ENCODE measurements around the gene GSK3B.

- TF ChIP-seq, protein P1, sequence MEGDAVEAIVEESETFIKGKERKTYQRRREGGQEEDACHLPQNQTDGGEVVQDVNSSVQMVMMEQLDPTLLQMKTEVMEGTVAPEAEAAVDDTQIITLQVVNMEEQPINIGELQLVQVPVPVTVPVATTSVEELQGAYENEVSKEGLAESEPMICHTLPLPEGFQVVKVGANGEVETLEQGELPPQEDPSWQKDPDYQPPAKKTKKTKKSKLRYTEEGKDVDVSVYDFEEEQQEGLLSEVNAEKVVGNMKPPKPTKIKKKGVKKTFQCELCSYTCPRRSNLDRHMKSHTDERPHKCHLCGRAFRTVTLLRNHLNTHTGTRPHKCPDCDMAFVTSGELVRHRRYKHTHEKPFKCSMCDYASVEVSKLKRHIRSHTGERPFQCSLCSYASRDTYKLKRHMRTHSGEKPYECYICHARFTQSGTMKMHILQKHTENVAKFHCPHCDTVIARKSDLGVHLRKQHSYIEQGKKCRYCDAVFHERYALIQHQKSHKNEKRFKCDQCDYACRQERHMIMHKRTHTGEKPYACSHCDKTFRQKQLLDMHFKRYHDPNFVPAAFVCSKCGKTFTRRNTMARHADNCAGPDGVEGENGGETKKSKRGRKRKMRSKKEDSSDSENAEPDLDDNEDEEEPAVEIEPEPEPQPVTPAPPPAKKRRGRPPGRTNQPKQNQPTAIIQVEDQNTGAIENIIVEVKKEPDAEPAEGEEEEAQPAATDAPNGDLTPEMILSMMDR (IDR thresholded peaks at IDR 0.05): no peak
- TF ChIP-seq POLR2AphosphoS5 (IDR thresholded peaks at IDR 0.05): no peak
- no peak for TF ChIP-seq POLR2A (IDR thresholded peaks at IDR 0.05)
Observed at GRCh38 chr3:120018299-120018698, 75.9 kb downstream of the GSK3B start.

Data from upper lobe of left lung (tissue), 4 donors.